Thymus (tissue), 11 donors: ENCODE data around the gene ZNF697. TPM values are rescaled to one million over a fixed set of nuclear protein-coding genes. Genes with fewer than 3 reads are reported as not detected.
"Not testable (repeated sequence)": the region's sequence is repeated elsewhere in the genome, so short reads cannot be mapped to it uniquely, and the experiment has no call there.

ENCODE experiments used
- DNase-seq, 9 donors: peaks; one replicate each; pipeline ENCODE4 v3.0.0-alpha.2; 2013; ENCODE audit warnings: low spot score in 9 of 9, low read depth in 6 of 9, missing footprints in 1 of 9
- H3K27ac ChIP-seq, 2 donors: one replicate each; pipeline ENCODE4 v1.5.1; 2013; ENCODE audit warnings: control low read depth in 1 of 2, low read depth in 1 of 2, low read length in 1 of 2, mild to moderate bottlenecking in 1 of 2, moderate library complexity in 1 of 2
- H3K27me3 ChIP-seq, 2 donors: one replicate each; pipeline ENCODE4 v1.5.1; 2013; ENCODE audit warnings: low read length in 1 of 2; ENCODE audit not compliant: control insufficient read depth in 2 of 2, insufficient read depth in 1 of 2
- H3K36me3 ChIP-seq, 2 donors: one replicate each; pipeline ENCODE4 v1.5.1; 2013; ENCODE audit warnings: low read length in 1 of 2, mild to moderate bottlenecking in 1 of 2, moderate library complexity in 1 of 2; ENCODE audit not compliant: control insufficient read depth in 2 of 2, insufficient read depth in 2 of 2
- H3K4me1 ChIP-seq, 2 donors: one replicate each; pipeline ENCODE4 v1.5.1; 2013; ENCODE audit warnings: low read length in 2 of 2; ENCODE audit not compliant: control insufficient read depth in 2 of 2, insufficient read depth in 2 of 2
- H3K4me3 ChIP-seq, 2 donors: one replicate each; pipeline ENCODE4 v1.5.1; 2013; ENCODE audit warnings: low read length in 2 of 2, control low read depth in 1 of 2, mild to moderate bottlenecking in 1 of 2
- H3K9me3 ChIP-seq, 2 donors: one replicate each; pipeline ENCODE4 v1.5.1; 2013; ENCODE audit warnings: low read length in 1 of 2, mild to moderate bottlenecking in 1 of 2; ENCODE audit not compliant: control insufficient read depth in 2 of 2, insufficient read depth in 1 of 2
- WGBS: extraction: QIAGEN DNeasy Blood & Tissue Kit; methylation state at CpG from one replicate; pipeline ENCODE4 v1.1.7; 2013; 5-methylcytosine and 5-hydroxymethylcytosine counted together
- polyA plus RNA-seq: library from polyadenylated mRNA; stranded (reverse); fragments of 200-250 nt; gene quantifications from one replicate; pipeline ENCODE4 v1.2.3, GENCODE V29; 2013
- total RNA-seq: library from RNA; stranded (reverse); fragments of 120-200 nt; gene quantifications from one replicate; pipeline ENCODE4 v1.2.4, GENCODE V29; 2013
- donor health status: healthy.

The ZNF697 gene
- total and polyA plus RNA-seq, 2 donors, result 1.2 to 1.3 TPM

GRCh38 chr1:119613769-119614720 is 34.0 kb downstream of the ZNF697 start:
- Histone ChIP-seq H3K9me3 (peaks cover 0 to 5% of the 10 kb centered on the region in 2 donors), H3K27ac (no peak overlapping the region), H3K4me3 (no peak overlapping the region), H3K4me1 (no peaks in the 10 kb centered on the region), H3K27me3 (no peaks in the 10 kb centered on the region), H3K36me3 (no peaks in the 10 kb centered on the region)
- peak; percentile 23 to 82 (median 61) for DNase-seq
- 62% methylated on average over 9 of the region's 9 CpGs for WGBS

GRCh38 chr1:119611701-119612113 is 36.4 kb downstream of the ZNF697 start:
- Histone ChIP-seq H3K36me3 (no peaks in the 10 kb centered on the region), H3K9me3 (peaks cover 0 to 5% of the 10 kb centered on the region in 2 donors), H3K4me1 (no peaks in the 10 kb centered on the region), H3K27me3 (no peaks in the 10 kb centered on the region), H3K27ac (no peak overlapping the region), H3K4me3 (no peak overlapping the region)
- 28% methylated on average over 8 of the region's 8 CpGs for WGBS
- DNase-seq, result peak in 7 of 9 donors; percentile 15 to 71 (median 41)

- not testable (repeated sequence) for H3K4me1 ChIP-seq, H3K27ac ChIP-seq, H3K4me3 ChIP-seq, H3K27me3 ChIP-seq, DNase-seq, H3K36me3 ChIP-seq, H3K9me3 ChIP-seq
- WGBS, result 92% methylated on average over 6 of the region's 6 CpGs
These were observed 39.2 kb downstream of the ZNF697 start for GRCh38 chr1:119608816-119609215.

GRCh38 chr1:119607087-119607807 is 40.8 kb downstream of the ZNF697 start:
- not testable (repeated sequence) for H3K4me3 ChIP-seq, H3K9me3 ChIP-seq, H3K36me3 ChIP-seq, H3K4me1 ChIP-seq, H3K27ac ChIP-seq, H3K27me3 ChIP-seq, DNase-seq
- WGBS, result 83% methylated on average over 3 of the region's 6 CpGs

GRCh38 chr1:119606394-119606793 is 41.7 kb downstream of the ZNF697 start:
- H3K27ac ChIP-seq, result no peak overlapping the region
- no peak overlapping the region for H3K4me3 ChIP-seq
- no peak for DNase-seq
- H3K27me3 ChIP-seq, result no peaks in the 10 kb centered on the region
- H3K36me3 ChIP-seq, result no peaks in the 10 kb centered on the region
- WGBS, result 98% methylated on average over 1 of the region's 1 CpG
- H3K4me1 ChIP-seq, result no peaks in the 10 kb centered on the region
- peaks cover 0 to under 1% of the 10 kb centered on the region in 2 donors for H3K9me3 ChIP-seq

GRCh38 chr1:119605686-119606085 is 42.4 kb downstream of the ZNF697 start:
- H3K27me3 ChIP-seq, result no peaks in the 10 kb centered on the region
- 95% methylated on average over 3 of the region's 3 CpGs for WGBS
- no peak overlapping the region for H3K4me3 ChIP-seq
- DNase-seq, result no peak
- H3K4me1 ChIP-seq, result no peaks in the 10 kb centered on the region
- no peak overlapping the region for H3K27ac ChIP-seq
- no peaks in the 10 kb centered on the region for H3K9me3 ChIP-seq
- H3K36me3 ChIP-seq, result no peaks in the 10 kb centered on the region

GRCh38 chr1:119605080-119605479 is 43.0 kb downstream of the ZNF697 start:
- WGBS, result 95% methylated on average over 8 of the region's 8 CpGs
- not testable (repeated sequence) for H3K27ac ChIP-seq, DNase-seq, H3K4me3 ChIP-seq, H3K9me3 ChIP-seq, H3K36me3 ChIP-seq, H3K4me1 ChIP-seq, H3K27me3 ChIP-seq

GRCh38 chr1:119603695-119604094 is 44.4 kb downstream of the ZNF697 start:
- no peaks in the 10 kb centered on the region for H3K9me3 ChIP-seq
- H3K36me3 ChIP-seq, result no peaks in the 10 kb centered on the region
- DNase-seq, result no peak
- H3K27ac ChIP-seq, result no peak overlapping the region
- H3K4me1 ChIP-seq, result no peaks in the 10 kb centered on the region
- WGBS, result 96% methylated on average over 6 of the region's 6 CpGs
- no peaks in the 10 kb centered on the region for H3K27me3 ChIP-seq
- no peak overlapping the region for H3K4me3 ChIP-seq

GRCh38 chr1:119603241-119603640 is 44.8 kb downstream of the ZNF697 start:
- WGBS, result 95% methylated on average over 3 of the region's 3 CpGs
- not testable (repeated sequence) for H3K36me3 ChIP-seq, H3K9me3 ChIP-seq

More at GRCh38 chr1:119603241-119603640, 44.8 kb downstream of the ZNF697 start:
- H3K27ac ChIP-seq, H3K27me3 ChIP-seq, H3K4me3 ChIP-seq, H3K4me1 ChIP-seq, DNase-seq: not testable (repeated sequence)
